Small intestine (tissue), 7 donors: Measurements from ENCODE around the gene LHPP. TPM values are rescaled to one million over a fixed set of nuclear protein-coding genes. Genes with fewer than 3 reads are reported as not detected.

Source experiments
- DNase-seq, 2 donors: peaks; one replicate each; pipeline versions ENCODE4 v3.0.0 to v3.0.0-alpha.2; 2013
- FAIRE-seq: peaks from 2 replicates; lab custom pipeline; 2012; peaks lifted over from hg19 to GRCh38; lab: Jason Lieb, UNC
- H3K27ac ChIP-seq, 3 donors: one replicate each; pipeline ENCODE4 v1.5.1; 2013; ENCODE audit warnings: low read length in 2 of 3, mild to moderate bottlenecking in 2 of 3, control low read depth in 1 of 3, inconsistent platforms in 1 of 3, low read depth in 1 of 3, moderate library complexity in 1 of 3
- H3K27me3 ChIP-seq, 3 donors: one replicate each; pipeline ENCODE4 v1.6.1; 2013; ENCODE audit warnings: low read length in 3 of 3, inconsistent platforms in 1 of 3; ENCODE audit not compliant: control insufficient read depth in 3 of 3, insufficient read depth in 3 of 3
- H3K36me3 ChIP-seq, 3 donors: one replicate each; pipeline ENCODE4 v1.6.1; 2013; ENCODE audit warnings: low read length in 3 of 3, inconsistent platforms in 1 of 3, low read depth in 1 of 3, mild to moderate bottlenecking in 1 of 3, moderate library complexity in 1 of 3; ENCODE audit not compliant: control insufficient read depth in 3 of 3, insufficient read depth in 2 of 3
- H3K4me1 ChIP-seq, 3 donors: one replicate each; pipeline ENCODE4 v1.6.1; 2013; ENCODE audit warnings: low read length in 2 of 3, inconsistent platforms in 1 of 3, low read depth in 1 of 3, mild to moderate bottlenecking in 1 of 3, moderate library complexity in 1 of 3; ENCODE audit not compliant: control insufficient read depth in 3 of 3, insufficient read depth in 2 of 3
- H3K4me3 ChIP-seq, 3 donors: one replicate each; pipeline ENCODE4 v1.5.1; 2013; ENCODE audit warnings: low read length in 3 of 3, control low read depth in 1 of 3, inconsistent platforms in 1 of 3, low read depth in 1 of 3, mild to moderate bottlenecking in 1 of 3, moderate library complexity in 1 of 3
- H3K9me3 ChIP-seq, 2 donors: one replicate each; pipeline ENCODE4 v1.6.1; 2013; ENCODE audit warnings: low read depth in 1 of 2, low read length in 1 of 2; ENCODE audit not compliant: control insufficient read depth in 2 of 2, insufficient read depth in 1 of 2
- WGBS, 3 donors: extraction: QIAGEN DNeasy Blood & Tissue Kit; methylation state at CpG; one replicate each; pipeline ENCODE4 v1.1.7; 2013; 5-methylcytosine and 5-hydroxymethylcytosine counted together
- polyA plus RNA-seq, 4 donors: library from polyadenylated mRNA; stranded (reverse) in 3 of 4; unstranded in 1 of 4; fragments of 200-250 nt in 3 of 4; fragments of 120-200 nt in 1 of 4; gene quantifications; one replicate each; pipeline versions ENCODE4 v1.2.1 to v1.2.3, GENCODE V29; 2013
- donor health status: healthy with polysubstance abuse.
- donor health status: control.
- donor health status: control.
- donor health status: Bipolar disorder and iron deficiency.
- donor health status: healthy.

LHPP gene
- polyA plus RNA-seq, 4 donors: 17.2 to 47.7 (median 35.0) TPM

GRCh38 chr10:124661660-124662180, 200.1 kb downstream of the LHPP start:
- H3K27ac ChIP-seq: no peak overlapping the region
- H3K4me3 ChIP-seq: no peak overlapping the region
- no peak for DNase-seq
- no peaks in the 10 kb centered on the region for H3K27me3 ChIP-seq
- no peak for FAIRE-seq
- H3K36me3 ChIP-seq: peaks cover 0 to 85% (median 2%) of the 10 kb centered on the region in 3 donors
- H3K9me3 ChIP-seq: no peaks in the 10 kb centered on the region
- WGBS, 3 donors: 94 to 97% (median 94%) methylated on average over 9 of the region's 9 CpGs
- peaks cover 0 to 20% (median 2%) of the 10 kb centered on the region in 3 donors for H3K4me1 ChIP-seq

- no peak for FAIRE-seq
- no peak overlapping the region for H3K27ac ChIP-seq
- no peaks in the 10 kb centered on the region for H3K9me3 ChIP-seq
- peaks cover 0 to 34% (median 6%) of the 10 kb centered on the region in 3 donors for H3K4me1 ChIP-seq
- H3K27me3 ChIP-seq: no peaks in the 10 kb centered on the region
- WGBS, 3 donors: 89 to 96% (median 95%) methylated on average over 8 of the region's 8 CpGs
- no peak for DNase-seq
- H3K36me3 ChIP-seq: peaks cover 0 to 90% (median 2%) of the 10 kb centered on the region in 3 donors
- no peak overlapping the region for H3K4me3 ChIP-seq
Observed at GRCh38 chr10:124663228-124663627, 201.6 kb downstream of the LHPP start.

Other genes with a start within 250 kb of the LHPP start
- gene OAT, start 42.9 kb upstream of the LHPP start, polyA plus RNA-seq: 1,000 to 10,000 TPM in 2 of 4 donors, 100 to 1,000 TPM in 2; 247 to 2,019 (median 1,023) TPM
- gene NKX1-2, start 11.8 kb upstream of the LHPP start, polyA plus RNA-seq: 10 to 100 TPM in 1 of 4 donors, under 1 TPM in 1, not detected in 2; 0.06 to 13.1 TPM